ENCODE data around the gene SDS.

DNA sequence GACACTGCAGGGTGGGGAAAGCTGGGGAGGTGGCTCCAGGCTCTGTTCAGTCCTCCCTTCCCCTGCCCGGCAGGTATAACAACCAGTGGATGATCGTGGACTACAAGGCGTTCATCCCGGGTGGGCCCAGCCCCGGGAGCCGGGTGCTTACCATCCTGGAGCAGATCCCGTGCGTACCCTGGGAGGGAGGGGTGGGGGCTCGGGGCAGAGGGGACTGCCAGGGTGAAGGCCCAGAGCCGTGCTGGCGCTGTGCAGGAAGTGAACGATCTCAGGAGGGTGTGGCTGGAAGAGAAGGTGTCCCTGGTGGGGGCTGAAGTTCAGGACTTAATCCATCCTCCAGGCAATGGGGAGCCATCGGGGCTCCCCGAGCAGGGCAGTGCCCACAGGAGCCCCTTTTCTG, 18.9 kb downstream of the SDS start:
- no peak for TF ChIP-seq EZH2phosphoT487 (IDR thresholded peaks at IDR 0.05; ENCODE audit: low read depth, severe bottlenecking, unreplicated experiment)
- TF ChIP-seq, protein P1, sequence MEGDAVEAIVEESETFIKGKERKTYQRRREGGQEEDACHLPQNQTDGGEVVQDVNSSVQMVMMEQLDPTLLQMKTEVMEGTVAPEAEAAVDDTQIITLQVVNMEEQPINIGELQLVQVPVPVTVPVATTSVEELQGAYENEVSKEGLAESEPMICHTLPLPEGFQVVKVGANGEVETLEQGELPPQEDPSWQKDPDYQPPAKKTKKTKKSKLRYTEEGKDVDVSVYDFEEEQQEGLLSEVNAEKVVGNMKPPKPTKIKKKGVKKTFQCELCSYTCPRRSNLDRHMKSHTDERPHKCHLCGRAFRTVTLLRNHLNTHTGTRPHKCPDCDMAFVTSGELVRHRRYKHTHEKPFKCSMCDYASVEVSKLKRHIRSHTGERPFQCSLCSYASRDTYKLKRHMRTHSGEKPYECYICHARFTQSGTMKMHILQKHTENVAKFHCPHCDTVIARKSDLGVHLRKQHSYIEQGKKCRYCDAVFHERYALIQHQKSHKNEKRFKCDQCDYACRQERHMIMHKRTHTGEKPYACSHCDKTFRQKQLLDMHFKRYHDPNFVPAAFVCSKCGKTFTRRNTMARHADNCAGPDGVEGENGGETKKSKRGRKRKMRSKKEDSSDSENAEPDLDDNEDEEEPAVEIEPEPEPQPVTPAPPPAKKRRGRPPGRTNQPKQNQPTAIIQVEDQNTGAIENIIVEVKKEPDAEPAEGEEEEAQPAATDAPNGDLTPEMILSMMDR (IDR thresholded peaks at IDR 0.05; ENCODE audit: poor library complexity) = no peak
- no peak for TF ChIP-seq EZH2 (IDR thresholded peaks at IDR 0.05; ENCODE audit: borderline replicate concordance)
